GM21825 (cell line): ENCODE results near the gene KRT85.
"Not testable (repeated sequence)": the region's sequence is repeated elsewhere in the genome, so short reads cannot be mapped to it uniquely, and the experiment has no call there.

Experiments used
- ATAC-seq: cut with Tn5 transposase; IDR thresholded peaks from one replicate; pipeline ENCODE4 v1.9.1; 2021; ENCODE audit warnings: mild to moderate bottlenecking, moderate library complexity; ENCODE audit not compliant: unreplicated experiment

KRT85 gene

GRCh38 chr12:52350786-52351185 lies 16.5 kb downstream of the KRT85 start:
- no peak for ATAC-seq

- no peak for ATAC-seq
These were observed 17.2 kb downstream of the KRT85 start for GRCh38 chr12:52350021-52350620.

GRCh38 chr12:52349196-52349595 lies 18.1 kb downstream of the KRT85 start:
- no peak for ATAC-seq

GRCh38 chr12:52347551-52348510 lies 19.4 kb downstream of the KRT85 start:
- no peak for ATAC-seq

- no peak for ATAC-seq
These were observed 20.3 kb downstream of the KRT85 start for GRCh38 chr12:52347016-52347415.

- ATAC-seq: no peak
These were observed 20.7 kb downstream of the KRT85 start for GRCh38 chr12:52346593-52346992.

- ATAC-seq: not testable (repeated sequence)
These were observed 22.2 kb downstream of the KRT85 start for GRCh38 chr12:52345041-52345440.

GRCh38 chr12:52344111-52344510 lies 23.2 kb downstream of the KRT85 start:
- ATAC-seq: no peak

- no peak for ATAC-seq
These were observed 23.7 kb downstream of the KRT85 start for GRCh38 chr12:52343550-52343949.

GRCh38 chr12:52342781-52343490 lies 24.3 kb downstream of the KRT85 start:
- no peak for ATAC-seq

- ATAC-seq: no peak
These were observed 26.2 kb downstream of the KRT85 start for GRCh38 chr12:52341066-52341580.

GRCh38 chr12:52338241-52338960 lies 28.9 kb downstream of the KRT85 start:
- ATAC-seq: no peak

- ATAC-seq: no peak
These were observed 30.2 kb downstream of the KRT85 start for GRCh38 chr12:52337054-52337453.

- ATAC-seq: no peak
These were observed 30.6 kb downstream of the KRT85 start for GRCh38 chr12:52336641-52337040.

GRCh38 chr12:52335598-52336262 lies 31.6 kb downstream of the KRT85 start:
- no peak for ATAC-seq

GRCh38 chr12:52334185-52334584 lies 33.1 kb downstream of the KRT85 start:
- no peak for ATAC-seq

- no peak for ATAC-seq
These were observed 34.0 kb downstream of the KRT85 start for GRCh38 chr12:52333321-52333720.

- ATAC-seq: no peak
These were observed 34.9 kb downstream of the KRT85 start for GRCh38 chr12:52332381-52332780.

GRCh38 chr12:52331833-52332232 lies 35.4 kb downstream of the KRT85 start:
- ATAC-seq: no peak

- ATAC-seq: no peak
These were observed 36.2 kb downstream of the KRT85 start for GRCh38 chr12:52331039-52331438.
